Rectal smooth muscle tissue (tissue), 1 donor: ENCODE measurements around the gene PPP2R3A.
"Not testable (repeated sequence)": the region's sequence is repeated elsewhere in the genome, so short reads cannot be mapped to it uniquely, and the experiment has no call there.

Experiments
- H3K27ac ChIP-seq: one replicate; pipeline ENCODE4 v1.7.0; 2013; ENCODE audit warnings: low read depth, low read length, inconsistent platforms
- H3K27me3 ChIP-seq: one replicate; pipeline ENCODE4 v1.7.0; 2013; ENCODE audit warnings: low read length; ENCODE audit not compliant: control insufficient read depth, insufficient read depth
- H3K36me3 ChIP-seq: one replicate; pipeline ENCODE4 v1.7.0; 2013; ENCODE audit warnings: low read length; ENCODE audit not compliant: control insufficient read depth, insufficient read depth
- H3K4me1 ChIP-seq: one replicate; pipeline ENCODE4 v1.7.0; 2013; ENCODE audit warnings: low read length; ENCODE audit not compliant: control insufficient read depth, insufficient read depth
- H3K4me3 ChIP-seq: one replicate; pipeline ENCODE4 v1.7.0; 2013; ENCODE audit warnings: low read length
- H3K9ac ChIP-seq: one replicate; pipeline ENCODE4 v1.7.0; 2013; ENCODE audit warnings: low read length

The PPP2R3A gene

DNA sequence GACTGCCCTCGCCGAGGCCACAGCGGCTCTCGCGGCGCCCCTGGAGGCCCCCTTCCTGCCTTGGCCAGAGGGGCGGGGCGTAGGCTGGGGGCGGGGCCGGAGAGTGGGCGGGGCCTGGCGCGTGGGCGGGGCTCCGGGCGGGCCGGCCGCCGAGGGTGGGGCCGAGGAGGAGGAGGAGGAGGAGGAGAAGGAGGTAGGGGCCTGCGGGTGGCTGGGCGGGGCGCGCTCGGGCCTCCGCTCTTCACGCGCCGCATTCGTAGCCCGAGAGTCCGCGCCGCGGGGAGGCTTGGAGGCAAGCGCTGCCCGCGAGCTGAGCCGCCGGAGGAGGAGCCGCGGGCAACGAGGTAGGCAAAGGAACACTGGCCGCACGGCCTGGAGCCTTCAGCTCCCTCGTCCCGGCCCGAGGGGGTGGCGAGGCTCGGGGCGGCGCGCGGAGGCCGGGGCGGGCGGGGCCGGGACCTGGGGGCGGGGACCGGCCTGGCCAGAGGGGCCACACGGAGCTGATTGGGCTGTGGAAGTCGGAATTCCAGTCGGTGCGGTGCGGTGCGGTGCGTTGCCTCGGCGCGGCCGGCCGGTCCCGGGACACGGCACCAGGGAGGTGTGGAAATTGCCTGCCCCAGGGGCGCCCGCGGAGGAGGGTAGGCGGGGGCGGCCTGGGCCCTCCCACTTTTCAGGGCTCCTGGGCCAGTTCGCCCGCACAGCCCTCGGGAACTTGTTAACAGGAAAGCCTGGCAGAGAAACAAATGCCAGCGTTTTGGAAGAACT is at the start of gene PPP2R3A:
PPP2R3A (plus strand) TSS at position 223 of the 765 bp plus-strand sequence. CDS start 35,771 bp downstream, outside the sequence.
- Histone ChIP-seq H3K9ac (peak within 1 kb of the TSS; percentile 64), H3K4me3 (peak within 1 kb of the TSS; percentile 76), H3K36me3 (no peaks in the 10 kb centered on the region), H3K27me3 (no peaks in the 10 kb centered on the region), H3K27ac (peak within 1 kb of the TSS; percentile 91), H3K4me1 (peaks cover 3% of the 10 kb centered on the region)

DNA sequence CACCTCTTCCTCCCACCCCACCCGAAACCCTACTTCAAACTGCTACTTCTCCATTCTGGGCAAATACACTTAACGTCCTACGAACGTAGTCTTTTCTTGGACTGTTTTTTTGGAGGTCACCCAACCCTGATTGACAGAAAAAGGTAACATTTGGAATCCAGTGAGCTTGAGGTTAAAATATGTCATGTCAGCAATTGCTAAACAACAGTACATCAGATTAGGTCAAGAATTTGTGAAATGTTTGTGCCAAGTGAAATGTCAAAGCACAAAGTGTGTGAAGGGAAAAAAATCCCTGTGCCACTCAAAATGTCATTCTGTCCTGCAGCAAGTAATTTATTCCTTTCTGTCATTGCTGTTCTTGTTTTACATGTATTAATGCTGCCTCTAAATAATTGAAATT is 49.2 kb upstream of the PPP2R3A start:
- no peaks in the 10 kb centered on the region for H3K4me1 ChIP-seq
- no peak overlapping the region for H3K9ac ChIP-seq
- H3K27ac ChIP-seq = no peak overlapping the region
- H3K36me3 ChIP-seq = no peaks in the 10 kb centered on the region
- H3K27me3 ChIP-seq = no peaks in the 10 kb centered on the region
- H3K4me3 ChIP-seq = no peak overlapping the region

GRCh38 chr3:135917076-135917475 is 48.5 kb upstream of the PPP2R3A start:
- Histone ChIP-seq H3K36me3 (no peaks in the 10 kb centered on the region), H3K4me1 (no peaks in the 10 kb centered on the region), H3K4me3 (no peak overlapping the region), H3K9ac (no peak overlapping the region), H3K27me3 (no peaks in the 10 kb centered on the region), H3K27ac (no peak overlapping the region)

GRCh38 chr3:135917927-135918597 is 47.5 kb upstream of the PPP2R3A start:
- Histone ChIP-seq H3K27me3 (no peaks in the 10 kb centered on the region), H3K9ac (no peak overlapping the region), H3K27ac (no peak overlapping the region), H3K36me3 (no peaks in the 10 kb centered on the region), H3K4me3 (no peak overlapping the region), H3K4me1 (no peaks in the 10 kb centered on the region)

- H3K9ac ChIP-seq = no peak overlapping the region
- no peak overlapping the region for H3K27ac ChIP-seq
- H3K4me3 ChIP-seq = no peak overlapping the region
- no peaks in the 10 kb centered on the region for H3K27me3 ChIP-seq
- H3K36me3 ChIP-seq = no peaks in the 10 kb centered on the region
- H3K4me1 ChIP-seq = no peaks in the 10 kb centered on the region
Observed at GRCh38 chr3:135918600-135918999, 46.9 kb upstream of the PPP2R3A start.

DNA sequence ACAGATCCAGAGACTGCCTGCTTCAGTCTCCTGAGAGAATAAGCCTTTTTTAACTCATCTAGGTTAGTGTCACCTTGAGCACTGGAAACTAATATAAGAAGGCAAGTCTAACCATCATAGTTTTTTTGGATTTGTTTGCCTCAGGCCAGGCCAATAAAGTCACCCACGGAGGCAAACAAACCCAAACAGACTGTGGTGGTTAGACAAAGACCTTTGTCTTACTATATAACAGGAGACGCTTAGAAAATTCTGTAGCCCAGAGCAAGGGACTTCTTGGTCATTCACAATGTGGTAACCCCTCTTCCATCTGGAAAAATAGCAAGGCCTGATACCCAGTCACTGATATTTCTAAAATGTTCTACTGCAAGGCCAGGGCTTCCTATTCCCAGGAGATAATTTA is 45.3 kb upstream of the PPP2R3A start:
- no peak overlapping the region for H3K4me3 ChIP-seq
- no peaks in the 10 kb centered on the region for H3K4me1 ChIP-seq
- H3K27me3 ChIP-seq = no peaks in the 10 kb centered on the region
- no peaks in the 10 kb centered on the region for H3K36me3 ChIP-seq
- no peak overlapping the region for H3K27ac ChIP-seq
- no peak overlapping the region for H3K9ac ChIP-seq

GRCh38 chr3:135922903-135923250 is 42.7 kb upstream of the PPP2R3A start:
- Histone ChIP-seq H3K27me3 (no peaks in the 10 kb centered on the region), H3K4me1 (no peaks in the 10 kb centered on the region), H3K27ac (no peak overlapping the region), H3K36me3 (no peaks in the 10 kb centered on the region), H3K4me3 (no peak overlapping the region), H3K9ac (no peak overlapping the region)

GRCh38 chr3:135924506-135924905 is 41.0 kb upstream of the PPP2R3A start:
- H3K4me1 ChIP-seq = peaks cover 5% of the 10 kb centered on the region
- no peaks in the 10 kb centered on the region for H3K36me3 ChIP-seq
- H3K4me3 ChIP-seq = no peak overlapping the region
- H3K9ac ChIP-seq = no peak overlapping the region
- H3K27me3 ChIP-seq = no peaks in the 10 kb centered on the region
- no peak overlapping the region for H3K27ac ChIP-seq

DNA sequence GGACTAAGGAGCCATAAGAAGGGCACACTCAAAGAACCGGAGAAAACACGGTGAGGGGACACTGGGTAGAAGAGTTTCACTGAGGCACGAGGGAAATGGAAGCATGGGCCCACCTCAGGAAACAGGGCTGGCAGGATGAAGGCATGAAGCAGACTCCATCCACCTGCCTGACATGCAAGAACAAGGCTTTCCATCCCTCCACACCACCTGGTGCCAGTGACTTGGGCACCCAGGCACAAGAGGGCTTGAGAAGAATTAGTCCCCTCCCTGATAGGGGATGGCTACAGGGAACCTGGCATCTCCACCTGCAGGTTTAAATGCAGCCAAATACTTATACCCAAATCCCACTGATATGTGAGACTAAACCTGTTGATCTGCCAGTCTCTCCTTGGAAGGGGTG is 38.9 kb upstream of the PPP2R3A start:
- Histone ChIP-seq H3K4me3 (no peak overlapping the region), H3K36me3 (no peaks in the 10 kb centered on the region), H3K27me3 (no peaks in the 10 kb centered on the region)

DNA sequence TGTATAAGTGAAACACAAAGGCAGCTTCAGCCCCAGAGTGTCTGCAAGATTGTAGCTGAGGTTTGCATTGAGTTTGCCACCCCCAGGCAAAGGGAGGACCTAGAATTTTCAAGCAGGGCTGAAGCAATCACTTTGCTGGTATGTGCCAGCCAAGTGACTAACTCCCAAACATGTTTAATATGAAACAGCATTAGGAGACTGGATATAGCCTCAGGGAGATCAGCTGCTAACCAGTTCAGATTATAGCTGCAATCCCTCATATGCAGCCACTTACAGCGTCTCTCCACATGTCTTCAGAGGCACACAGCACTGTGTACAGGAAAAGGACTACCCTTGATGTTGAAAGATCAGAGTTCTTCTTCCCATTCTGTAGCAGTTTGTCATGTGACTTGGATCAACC is 38.4 kb upstream of the PPP2R3A start:
- Histone ChIP-seq H3K9ac (no peak overlapping the region), H3K4me1 (peaks cover 12% of the 10 kb centered on the region), H3K36me3 (no peaks in the 10 kb centered on the region), H3K27me3 (no peaks in the 10 kb centered on the region), H3K27ac (no peak overlapping the region), H3K4me3 (no peak overlapping the region)

More for the DNA sequence above, 38.9 kb upstream of the PPP2R3A start:
- no peak overlapping the region for H3K27ac ChIP-seq
- no peak overlapping the region for H3K9ac ChIP-seq
- H3K4me1 ChIP-seq = peaks cover 12% of the 10 kb centered on the region

- no peak overlapping the region for H3K27ac ChIP-seq
- peaks cover 12% of the 10 kb centered on the region for H3K4me1 ChIP-seq
Observed at GRCh38 chr3:135929670-135930069, 35.9 kb upstream of the PPP2R3A start.

DNA sequence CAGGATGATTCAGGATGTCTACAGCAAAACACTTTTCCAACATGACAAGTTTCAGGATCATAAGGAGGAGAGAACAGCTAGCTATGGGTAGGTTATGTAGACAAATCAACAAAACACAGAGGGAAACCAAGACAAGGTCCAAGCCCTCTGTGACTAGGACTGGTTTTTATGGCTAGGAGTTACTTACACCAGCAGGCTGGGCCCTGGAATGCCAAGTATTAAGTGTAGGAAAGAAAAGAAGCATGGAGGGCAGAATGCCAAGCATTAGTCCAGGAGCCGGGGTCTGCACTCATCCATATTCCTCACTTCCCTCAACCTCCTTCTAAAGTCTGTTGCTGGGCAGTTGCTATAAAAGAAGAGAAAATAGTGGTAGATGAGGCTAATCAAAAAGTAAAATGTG is 35.3 kb upstream of the PPP2R3A start:
- Histone ChIP-seq H3K4me1 (peaks cover 12% of the 10 kb centered on the region), H3K36me3 (no peaks in the 10 kb centered on the region), H3K27me3 (no peaks in the 10 kb centered on the region), H3K9ac (no peak overlapping the region), H3K4me3 (no peak overlapping the region), H3K27ac (peak overlapping the region; percentile 67)

More at GRCh38 chr3:135929670-135930069, 35.9 kb upstream of the PPP2R3A start:
- no peaks in the 10 kb centered on the region for H3K36me3 ChIP-seq
- H3K27me3 ChIP-seq = no peaks in the 10 kb centered on the region
- H3K4me3 ChIP-seq = no peak overlapping the region
- H3K9ac ChIP-seq = no peak overlapping the region

- not testable (repeated sequence) for H3K36me3 ChIP-seq, H3K4me1 ChIP-seq, H3K27ac ChIP-seq, H3K27me3 ChIP-seq, H3K9ac ChIP-seq, H3K4me3 ChIP-seq
Observed at GRCh38 chr3:135935171-135935570, 30.4 kb upstream of the PPP2R3A start.
